ENCODE measurements around the gene AUP1. TPM values are rescaled to one million over a fixed set of nuclear protein-coding genes. Genes with fewer than 3 reads are reported as not detected.

The AUP1 gene
- total and polyA plus RNA-seq, 9 of the 15 experiments (the other 6 are each of a cell fraction or from before 2014, with no cell fraction given) = 70.7 to 245 (median 165) TPM

- TF ChIP-seq MGA (IDR thresholded peaks at IDR 0.05) (no peak), POLR2AphosphoS5 (IDR thresholded peaks at IDR 0.05; ENCODE audit: control insufficient read depth, insufficient read depth, low read depth, low read length) (no peak)
These were observed 9.4 kb upstream of the AUP1 start (continued) for GRCh38 chr2:74538881-74539339.

All from K562 (cell line).